Left renal pelvis (tissue), 4 donors: ENCODE data around the gene NFAT5. TPM values are rescaled to one million over a fixed set of nuclear protein-coding genes. Genes with fewer than 3 reads are reported as not detected.

ENCODE experiments used
- DNase-seq, 4 donors: peaks; one replicate each; pipeline ENCODE4 v3.0.0-alpha.2; 2013; ENCODE audit warnings: low read depth in 4 of 4, low spot score in 3 of 4
- polyA plus RNA-seq, 4 donors: library from polyadenylated mRNA; unstranded; fragments of 120-200 nt; gene quantifications; one replicate each; pipeline ENCODE4 v1.2.1, GENCODE V29; 2013; ENCODE audit not compliant: insufficient read length in 4 of 4

The NFAT5 gene
- polyA plus RNA-seq, 4 donors, result 37.8 to 58.7 (median 43.8) TPM

DNA sequence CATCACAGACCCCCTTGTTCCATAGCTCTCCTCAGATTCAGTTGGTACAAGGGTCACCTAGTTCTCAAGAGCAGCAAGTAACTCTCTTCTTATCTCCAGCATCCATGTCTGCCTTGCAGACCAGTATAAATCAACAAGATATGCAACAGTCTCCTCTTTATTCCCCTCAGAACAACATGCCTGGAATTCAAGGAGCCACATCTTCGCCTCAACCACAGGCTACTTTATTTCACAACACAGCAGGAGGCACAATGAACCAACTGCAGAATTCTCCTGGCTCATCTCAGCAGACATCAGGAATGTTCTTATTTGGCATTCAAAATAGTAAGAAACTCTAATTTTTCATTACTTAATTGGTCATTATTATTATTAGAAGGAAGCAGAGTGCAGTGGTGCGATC, 128.2 kb downstream of the NFAT5 start:
- DNase-seq, result no peak

DNA sequence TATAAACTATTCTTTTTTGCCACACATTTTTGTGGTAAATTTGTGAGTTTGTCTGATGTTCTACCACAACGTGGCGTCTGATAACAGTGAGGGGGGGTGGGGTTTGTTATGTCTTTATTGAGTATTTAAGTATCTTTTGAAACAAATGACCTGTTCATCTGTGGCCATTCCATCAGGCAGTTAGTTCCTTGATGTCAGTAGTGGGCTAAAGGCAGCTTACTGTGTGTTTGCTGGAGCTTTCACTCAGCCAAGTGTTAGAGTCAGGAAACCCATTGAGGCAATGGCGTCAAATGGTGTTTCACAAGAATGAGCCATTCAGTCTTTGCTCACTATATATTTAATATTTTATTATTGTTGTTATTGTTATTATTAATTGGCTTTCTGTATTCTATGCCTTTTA, 132.6 kb downstream of the NFAT5 start:
- no peak for DNase-seq

DNA sequence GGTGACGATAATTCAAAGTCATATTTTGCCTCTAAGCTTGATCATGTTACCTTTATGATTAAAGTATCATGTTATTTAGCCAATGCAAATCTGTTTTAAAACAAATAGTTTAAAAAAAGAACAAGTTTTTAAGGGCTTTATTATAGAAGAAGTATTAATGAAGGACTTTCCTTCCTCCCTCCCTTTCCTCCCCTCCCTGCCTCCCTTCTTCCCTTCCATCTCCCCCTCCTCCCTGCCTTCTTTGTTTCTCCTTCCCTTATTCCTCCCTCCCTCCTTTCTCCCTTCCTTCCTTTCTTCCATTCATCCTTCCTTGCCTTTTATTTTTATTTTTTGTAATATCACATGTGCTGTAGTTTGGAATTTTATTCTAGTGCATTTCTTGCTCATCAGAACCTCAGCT, 134.1 kb downstream of the NFAT5 start:
- DNase-seq, result no peak

DNA sequence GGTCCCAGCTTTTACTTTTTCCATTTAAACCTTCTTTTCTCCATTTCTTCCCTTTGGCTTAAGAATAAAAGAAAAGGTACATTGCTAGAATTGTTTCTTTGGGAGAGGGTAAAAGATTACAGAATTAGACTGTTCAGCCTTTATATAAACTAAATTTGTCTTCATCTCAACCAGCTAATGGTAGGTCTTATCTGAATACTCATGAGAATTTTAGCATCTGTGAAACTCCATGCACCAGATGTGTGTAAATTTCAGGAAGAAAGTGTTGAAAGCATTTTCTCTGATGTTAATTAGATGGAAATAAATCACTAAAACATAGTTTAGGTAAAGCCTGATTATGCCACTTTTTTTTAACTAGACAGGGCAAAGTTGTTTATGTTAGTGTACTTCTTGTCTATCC, 135.7 kb downstream of the NFAT5 start:
- DNase-seq, result no peak

DNA sequence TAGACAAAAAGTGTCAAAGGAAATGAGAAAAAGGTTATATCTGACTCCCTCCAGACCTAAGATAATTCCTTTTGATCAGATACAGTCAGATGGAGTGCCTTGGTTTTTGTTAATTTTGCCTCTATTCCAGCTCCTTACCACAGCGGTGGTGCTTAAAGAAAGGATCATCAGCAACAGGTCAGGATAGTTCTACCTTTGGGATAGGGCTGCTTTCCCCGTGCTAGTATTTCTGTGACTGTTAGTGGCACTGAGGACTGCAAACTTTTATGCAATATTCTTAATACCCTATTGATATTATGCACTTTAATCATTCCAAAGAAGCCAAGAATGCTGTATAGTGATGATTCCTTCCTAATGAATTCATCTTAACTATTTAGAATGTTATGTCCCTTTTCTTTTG, 136.1 kb downstream of the NFAT5 start:
- no peak for DNase-seq

DNA sequence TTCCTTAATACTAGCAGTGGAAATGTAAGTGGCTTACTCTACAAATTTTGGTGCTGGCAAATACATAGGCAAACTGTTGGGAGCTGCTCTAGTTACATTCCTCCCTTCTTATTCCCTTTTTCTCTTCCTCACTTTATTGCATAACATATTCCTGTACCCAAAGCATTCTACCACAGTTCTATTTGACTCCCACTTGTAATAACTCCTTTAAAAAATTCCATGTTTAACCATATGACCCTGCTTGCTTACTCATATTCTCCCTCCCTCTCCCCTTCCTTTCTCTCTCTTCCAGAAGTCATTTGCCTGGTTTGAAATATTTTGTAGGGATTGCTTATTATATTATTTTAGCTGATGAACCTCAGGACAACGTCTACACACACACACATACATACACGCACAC, 137.9 kb downstream of the NFAT5 start:
- no peak for DNase-seq

DNA sequence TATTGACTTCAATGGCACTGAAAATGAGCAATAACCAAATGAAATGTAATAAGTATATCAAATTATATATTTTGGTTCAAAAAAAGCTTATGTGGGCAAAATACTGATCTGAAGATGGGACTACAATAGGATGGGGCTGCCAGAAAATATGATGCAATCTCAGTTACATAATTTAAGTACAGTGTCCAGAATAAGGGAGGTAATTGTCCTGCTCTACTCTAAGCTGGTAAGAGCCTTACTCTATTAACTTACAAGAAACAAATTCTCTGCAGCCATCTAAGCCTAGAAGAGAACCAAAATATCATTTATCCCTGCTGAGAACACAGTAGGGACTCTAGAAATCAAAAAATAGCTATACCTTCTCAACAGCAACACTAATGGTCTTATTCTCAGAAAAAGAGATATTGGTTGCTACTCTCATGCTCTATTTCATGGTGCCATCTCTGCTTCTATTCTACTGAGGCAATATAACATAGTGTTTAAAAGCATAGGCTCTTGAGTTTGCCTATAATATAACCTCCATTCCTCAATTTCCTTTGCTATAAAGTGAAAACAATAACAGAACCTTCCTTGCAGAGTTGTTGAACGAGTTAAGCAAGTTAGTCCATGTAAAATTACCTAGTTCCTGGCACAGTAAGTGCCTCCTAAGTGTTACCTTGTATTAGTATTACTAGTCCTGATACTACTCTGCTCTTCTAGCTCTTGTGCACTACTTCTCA, 140.6 kb downstream of the NFAT5 start:
- no peak for DNase-seq

DNA sequence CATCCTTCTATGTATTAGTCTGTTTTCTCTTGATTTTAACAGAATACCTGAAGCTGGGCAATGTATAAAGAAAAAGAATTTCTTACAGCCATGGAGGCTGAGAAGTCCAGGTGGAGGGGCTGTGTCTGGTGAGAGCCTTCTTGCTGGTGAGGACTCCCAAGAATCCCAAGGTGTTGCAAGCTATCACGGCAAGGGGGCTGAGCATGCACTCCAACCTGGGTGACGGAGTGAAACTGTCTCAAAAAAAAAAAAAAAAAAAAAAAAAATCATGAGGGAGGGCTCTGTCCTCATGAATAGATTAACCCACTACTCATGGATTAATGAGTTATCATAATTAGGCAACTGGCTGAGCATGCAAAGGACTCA, 141.2 kb downstream of the NFAT5 start:
- DNase-seq, result no peak

DNA sequence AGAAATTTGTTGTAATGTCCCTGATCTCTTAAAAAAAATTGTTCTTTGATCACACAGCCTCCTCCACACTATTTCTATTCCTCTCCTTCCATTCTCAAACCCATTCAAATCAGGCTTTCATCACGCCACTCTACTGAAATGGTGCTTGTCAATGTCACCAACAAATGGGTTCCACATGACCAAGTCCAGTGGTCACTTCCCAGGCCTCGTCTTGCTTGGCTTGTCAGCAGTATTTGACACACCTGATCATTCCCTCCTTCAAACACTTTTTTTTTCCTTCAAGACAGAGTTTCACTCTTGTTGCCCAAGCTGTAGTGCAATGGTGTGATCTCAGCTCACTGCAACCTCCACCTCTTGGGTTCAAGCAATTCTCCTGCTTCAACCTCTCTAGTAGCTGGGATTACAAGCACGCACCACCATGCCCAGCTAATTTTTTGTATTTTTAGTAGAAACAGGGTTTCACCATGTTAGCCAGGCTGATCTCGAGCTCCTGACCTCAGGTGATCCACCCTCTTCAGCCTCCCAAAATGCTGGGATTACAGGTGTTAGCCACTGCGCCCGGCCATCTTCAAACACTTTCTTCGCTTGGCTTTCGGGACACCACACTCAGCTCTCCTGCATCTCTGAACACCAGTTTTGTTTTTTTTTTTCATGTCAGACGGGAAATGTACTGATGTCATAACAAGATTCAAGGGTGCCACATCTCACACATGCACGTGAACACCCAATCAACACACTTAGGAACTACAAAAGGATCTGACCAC, 142.3 kb downstream of the NFAT5 start:
- DNase-seq, result no peak

DNA sequence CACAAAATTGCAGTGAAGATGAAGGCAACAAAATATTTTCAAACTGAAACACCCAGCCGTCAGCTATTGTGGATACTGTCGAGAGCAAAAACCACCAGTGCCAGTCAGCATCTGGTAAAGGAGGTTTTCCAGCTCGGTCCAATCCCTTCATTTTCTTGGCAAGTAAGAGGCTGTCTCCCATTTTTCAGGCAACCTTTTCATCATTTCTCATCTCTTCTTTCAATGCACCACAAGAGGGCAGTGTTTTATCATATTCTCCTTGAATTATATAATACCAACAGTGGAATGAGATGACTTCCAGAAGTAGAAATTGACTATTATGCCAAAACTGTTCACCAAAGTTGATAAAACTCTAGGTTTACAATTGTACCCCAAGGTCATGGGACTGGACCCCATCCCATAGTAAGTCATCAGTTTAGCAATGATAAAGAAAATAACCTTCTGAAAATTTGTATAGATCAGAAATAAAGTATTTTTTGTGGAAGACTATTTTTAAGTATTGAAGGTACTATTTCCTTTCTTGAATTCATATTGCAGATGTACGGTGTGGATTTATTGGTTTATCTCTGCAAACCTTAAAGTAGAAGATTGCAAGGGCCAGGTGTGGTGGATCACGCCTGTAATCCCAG, 143.8 kb downstream of the NFAT5 start:
- peak; percentile 38 to 52 (median 46) for DNase-seq

DNA sequence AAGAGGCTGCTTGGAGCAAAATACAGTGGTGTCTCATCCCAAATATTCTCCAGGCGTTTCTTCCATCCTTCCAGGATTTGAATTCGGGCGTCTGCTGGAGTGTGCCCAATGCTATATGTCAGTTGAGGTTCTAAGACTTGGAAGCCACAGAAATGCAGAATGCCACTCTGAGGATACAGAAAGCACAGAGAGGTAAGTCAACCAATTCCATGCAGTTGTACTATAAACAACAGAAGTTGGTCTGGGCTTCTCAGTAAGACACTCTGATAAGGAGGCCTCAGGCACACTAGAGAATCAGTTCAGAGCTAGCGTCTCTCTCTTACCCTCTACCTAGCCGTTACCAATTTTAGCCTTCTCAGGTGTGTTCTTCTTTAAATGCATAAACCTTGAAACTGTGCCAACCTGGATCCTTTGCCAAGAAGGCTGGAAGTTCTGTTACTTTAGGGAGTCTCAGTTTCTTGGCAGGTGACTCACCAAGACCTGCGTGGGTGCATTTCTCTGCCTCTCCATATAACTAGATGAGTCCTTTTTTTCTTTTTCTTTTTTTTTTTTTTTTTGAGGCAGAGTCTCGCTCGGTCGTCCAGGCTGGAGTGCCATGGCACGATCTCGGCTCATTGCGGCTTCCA, 145.5 kb downstream of the NFAT5 start:
- DNase-seq, result no peak

DNA sequence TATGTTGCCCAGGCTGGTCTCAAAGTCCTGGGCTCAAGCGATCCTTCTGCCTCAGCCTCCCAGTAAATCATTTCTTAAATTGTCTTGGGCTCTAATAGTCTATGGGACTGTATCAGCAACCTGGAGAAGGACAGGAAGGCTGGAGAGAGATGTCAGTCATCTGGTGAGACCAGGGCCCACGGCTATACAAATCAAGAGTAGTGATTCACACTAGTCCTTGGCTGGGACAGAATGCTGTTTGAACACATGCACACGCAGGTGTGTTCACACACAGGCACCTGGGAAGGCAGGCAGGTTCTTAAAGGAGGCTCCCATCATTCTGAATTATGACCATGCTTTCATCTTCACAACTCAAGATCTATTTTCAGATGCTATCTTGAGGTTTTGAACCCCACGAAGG, 146.5 kb downstream of the NFAT5 start:
- DNase-seq, result no peak

DNA sequence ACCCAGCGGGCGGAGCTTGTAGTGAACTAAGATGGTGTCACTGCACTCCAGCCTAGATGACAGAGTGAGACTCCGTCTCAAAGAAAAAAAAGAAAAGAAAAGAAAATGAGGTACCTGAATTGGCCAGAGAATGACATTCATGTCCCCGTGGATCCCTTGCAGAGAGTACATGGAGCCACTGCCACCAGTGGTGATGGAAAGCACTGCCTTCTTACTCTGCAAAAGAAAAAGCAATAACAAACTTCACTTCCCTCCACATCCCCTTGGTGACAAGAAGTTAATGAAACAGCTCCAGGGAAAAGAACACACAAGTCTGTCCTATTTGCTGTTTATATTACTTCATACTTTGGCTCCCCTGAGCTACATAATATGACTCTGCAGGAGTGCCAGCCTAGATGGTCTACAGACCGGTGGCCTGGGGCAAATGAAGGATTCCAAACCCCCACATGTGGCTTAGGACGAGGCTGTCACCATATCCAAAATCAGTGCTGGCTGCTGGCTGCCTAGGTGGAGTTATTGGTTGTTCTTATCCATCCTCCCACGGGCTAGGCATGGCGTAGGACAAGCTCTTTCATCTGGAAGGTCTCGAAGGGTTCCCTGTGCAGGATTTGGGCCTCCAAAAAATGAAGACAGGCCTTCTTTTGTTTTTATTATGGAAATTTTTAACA, 147.3 kb downstream of the NFAT5 start:
- DNase-seq, result no peak

DNA sequence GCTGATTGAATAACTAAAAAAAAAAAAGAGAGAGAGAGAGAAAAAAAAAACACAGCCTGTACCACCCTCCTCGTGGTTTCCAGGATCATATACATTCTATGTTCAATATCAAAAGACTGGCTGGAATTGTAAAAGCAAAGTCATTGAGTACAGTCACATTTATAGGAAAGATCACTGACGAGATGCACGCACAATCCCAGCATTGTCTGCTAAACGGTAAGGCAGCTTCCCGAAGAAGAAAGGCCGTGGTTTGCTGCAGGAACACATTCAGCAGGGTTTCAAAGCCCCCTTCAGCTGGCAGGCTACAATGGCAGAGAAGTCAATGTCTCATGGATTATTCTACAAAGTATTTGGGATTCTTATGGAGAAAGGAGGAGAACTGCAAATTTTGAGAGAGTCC, 151.3 kb downstream of the NFAT5 start:
- DNase-seq, result no peak

DNA sequence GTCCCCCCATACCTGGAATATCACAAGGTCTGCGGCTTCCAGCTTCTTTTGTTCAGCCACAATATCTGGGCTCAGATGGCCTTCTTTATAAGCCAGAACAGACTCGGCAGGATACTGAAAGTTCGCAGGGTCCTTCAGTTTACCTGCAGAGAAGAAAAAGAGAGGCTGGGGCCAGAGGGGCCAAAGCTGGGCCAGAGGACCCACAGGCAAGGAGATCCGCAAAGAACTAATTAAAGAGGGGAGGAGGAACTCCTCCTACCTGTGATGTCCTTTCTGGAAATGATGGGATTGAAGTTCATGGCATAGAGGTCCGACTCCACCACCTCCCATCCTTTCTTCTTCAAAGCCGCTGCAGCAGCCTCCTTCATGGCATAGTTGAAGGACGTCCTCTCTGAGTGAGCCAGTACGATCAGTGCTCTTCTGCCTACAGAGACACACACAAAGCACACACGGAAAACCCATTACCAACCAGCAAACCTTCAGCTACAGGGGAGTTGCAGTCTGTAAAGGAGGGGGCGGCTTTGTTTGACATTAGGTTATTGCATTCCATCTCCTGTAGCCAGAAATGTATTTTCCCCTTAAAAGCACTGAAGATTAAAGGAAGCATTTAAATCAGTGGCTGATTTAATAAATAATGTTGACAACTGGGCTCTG, 152.5 kb downstream of the NFAT5 start:
- no peak for DNase-seq

DNA sequence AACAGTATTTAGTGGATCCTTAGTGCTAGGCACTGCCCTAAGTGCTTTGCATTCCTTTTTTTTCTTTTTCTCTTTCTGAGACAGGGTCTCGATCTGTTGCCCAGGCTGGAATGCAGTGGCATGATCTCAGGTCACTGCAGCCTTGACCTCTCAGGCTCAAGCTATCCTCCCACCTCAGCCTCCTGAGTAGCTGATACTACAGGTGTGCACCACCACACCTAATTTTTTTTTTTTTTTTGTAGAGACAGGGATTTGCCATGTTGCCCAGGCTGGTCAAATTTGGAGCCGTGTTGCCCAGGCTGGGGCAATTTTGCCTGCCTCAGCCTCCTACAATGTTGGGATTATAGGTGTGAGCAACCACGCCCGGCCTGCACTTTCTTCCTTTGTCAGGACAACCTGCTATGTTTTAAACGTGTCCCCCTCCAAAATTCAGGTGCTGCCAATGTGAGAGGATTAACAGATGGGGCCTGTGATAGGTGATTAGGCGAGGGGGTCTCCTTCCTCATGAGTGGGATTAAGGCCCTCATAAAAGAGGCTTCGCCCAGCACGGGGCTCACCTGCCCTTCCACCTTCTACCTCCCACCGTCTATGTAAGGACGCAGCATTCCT, 155.2 kb downstream of the NFAT5 start:
- no peak for DNase-seq

DNA sequence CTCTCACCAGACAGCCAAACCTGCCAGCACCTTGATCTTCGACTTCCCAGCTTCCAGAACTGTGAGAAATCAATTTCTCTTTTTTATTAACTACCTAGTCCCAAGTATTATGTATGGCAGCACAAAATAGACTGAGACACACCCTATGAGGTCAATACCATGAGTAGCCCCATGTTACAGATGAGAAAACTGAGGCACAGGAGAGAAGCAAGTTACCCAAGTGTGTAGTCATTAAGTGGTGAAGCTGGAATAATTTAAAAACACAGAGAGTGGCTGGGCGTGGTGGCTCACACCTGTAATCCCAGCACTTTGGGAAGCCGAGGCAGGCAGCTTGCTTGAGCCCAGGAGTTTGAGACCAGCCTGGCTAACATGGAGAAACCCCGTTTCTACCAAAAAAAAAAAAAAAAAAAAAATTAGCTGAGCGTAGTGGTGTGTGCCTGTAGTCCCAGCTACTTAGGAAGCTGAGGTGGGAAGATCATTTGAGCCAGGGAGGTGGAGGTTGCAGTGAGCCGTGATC, 155.7 kb downstream of the NFAT5 start:
- DNase-seq, result no peak

DNA sequence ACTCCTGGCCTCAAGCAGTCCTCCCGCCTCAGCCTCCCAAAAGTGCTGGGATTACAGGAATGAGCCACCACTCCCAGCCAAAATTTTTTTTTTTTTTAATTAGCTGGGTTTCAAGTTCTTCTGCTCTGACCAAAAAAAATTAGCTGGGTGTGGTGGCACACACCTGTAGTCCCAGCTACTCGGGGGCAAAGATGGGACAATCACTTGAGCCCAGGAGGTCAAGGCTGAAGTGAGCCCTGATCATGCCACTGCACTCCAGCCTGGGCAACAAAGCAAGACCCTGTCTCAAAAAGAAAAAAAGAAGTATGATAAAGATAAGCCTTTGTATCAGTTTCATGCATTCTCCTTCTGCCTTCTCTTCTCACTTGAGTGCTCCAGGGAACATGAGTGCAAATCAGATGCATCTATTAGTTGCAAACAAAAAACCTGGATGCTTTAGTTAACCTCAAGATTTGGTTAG, 158.7 kb downstream of the NFAT5 start:
- DNase-seq, result no peak

DNA sequence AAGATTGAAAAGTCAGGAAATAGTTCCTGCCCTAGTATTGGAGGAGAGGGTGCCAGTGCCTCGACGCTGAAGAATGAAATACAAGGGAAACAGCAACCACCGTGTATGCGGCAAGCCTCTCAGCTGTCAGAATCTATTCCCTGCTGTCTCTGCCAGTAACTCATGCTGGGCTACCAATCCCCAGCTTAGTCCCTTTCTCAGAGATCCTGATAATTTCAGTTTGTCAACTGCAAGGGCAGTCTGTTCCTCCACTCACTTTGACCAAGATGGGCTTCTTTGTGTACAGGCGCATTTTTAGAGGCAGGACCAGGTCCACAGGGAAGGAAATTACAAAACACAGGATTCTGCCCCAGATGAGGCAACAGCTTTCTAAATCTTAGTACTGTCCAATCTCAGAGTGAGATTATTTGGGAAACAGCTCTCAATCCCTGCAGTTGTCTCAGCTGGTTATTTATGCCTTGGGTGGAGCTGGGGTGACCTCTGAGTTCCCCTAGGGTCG, 159.3 kb downstream of the NFAT5 start:
- DNase-seq, result no peak
